GM11168 (cell line): ENCODE results near the gene F11R.
"Not testable (repeated sequence)": the region's sequence is repeated elsewhere in the genome, so short reads cannot be mapped to it uniquely, and the experiment has no call there.

ENCODE experiments used
- in situ Hi-C: fragments of 300-500 bp; cut with MboI; formaldehyde crosslinking; loops from one replicate; pipeline ENCODE4 v1.12.0; 2022; ENCODE audit warnings: low sequenced_read_pairs; ENCODE audit not compliant: unreplicated experiment

The F11R gene

DNA sequence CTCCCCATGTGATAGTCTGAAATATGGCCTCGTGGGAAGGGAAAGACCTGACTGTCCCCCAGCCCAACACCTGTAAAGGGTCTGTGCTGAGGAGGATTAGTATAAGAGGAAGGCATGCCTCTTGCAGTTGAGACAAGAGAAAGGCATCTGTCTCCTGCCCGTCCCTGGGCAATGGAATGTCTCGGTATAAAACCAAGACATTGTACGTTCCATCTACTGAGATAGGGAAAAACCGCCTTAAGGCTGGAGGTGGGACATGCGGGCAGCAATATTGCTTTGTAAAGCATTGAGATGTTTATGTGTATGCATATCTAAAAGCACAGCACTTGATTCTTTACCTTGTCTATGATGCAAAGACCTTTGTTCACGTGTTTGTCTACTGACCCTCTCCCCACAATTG, 3.8 kb downstream of the F11R start:
- in situ Hi-C loops, result not testable (repeated sequence)

DNA sequence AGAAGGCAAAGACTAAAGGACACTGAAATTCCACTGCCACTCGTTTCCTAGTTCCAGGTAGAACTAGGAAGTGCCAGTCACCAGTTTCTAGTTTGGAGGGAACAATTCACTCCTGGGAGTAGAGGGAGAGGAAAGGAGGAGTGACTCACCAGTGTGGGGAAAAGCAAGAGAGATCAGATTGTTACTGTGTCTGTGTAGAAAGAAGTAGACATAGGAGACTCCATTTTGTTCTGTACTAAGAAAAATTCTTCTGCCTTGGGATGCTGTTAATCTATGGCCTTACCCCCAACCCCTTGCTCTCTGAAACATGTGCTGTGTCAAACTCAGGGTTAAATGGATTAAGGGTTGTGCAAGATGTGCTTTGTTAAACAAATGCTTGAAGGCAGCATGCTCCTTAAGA, 4.3 kb downstream of the F11R start:
- in situ Hi-C loops, result not testable (repeated sequence)

DNA sequence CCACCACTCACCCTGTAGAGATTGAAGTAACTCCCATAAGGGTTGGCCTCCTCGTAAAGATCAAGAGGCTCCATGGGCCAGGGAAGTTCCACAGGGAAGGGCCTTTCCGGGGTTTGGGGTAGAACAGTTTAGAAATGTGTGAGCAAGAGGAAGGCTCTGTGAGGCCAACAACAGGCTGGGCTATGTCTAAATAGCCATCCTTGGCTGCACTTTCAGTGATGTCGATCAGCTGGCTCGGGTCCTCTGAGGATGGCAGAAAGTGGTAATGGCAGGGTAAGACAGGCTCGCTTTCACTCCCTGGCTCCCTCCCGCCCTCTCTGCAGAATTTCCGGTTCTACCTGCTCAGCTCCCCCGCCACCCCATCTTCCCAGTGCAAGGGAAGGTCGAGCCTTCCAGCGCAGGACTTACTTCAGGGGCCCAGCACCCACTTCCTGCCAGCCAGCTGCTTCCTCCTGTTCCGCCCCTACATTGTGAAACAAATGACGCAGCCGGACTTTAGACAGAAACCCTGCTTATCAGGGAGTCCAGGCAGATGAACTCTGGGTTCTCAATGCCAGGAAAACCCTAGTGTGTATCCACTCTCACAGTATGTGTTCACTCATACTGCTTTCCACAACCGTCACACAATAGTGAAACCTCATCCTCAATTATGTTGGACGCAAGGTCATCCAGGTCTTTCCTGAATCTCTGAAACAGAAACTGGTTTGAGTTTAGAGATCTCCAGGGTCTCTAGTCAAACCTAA, 7.3 kb downstream of the F11R start:
- in situ Hi-C loops, result no loop called here

DNA sequence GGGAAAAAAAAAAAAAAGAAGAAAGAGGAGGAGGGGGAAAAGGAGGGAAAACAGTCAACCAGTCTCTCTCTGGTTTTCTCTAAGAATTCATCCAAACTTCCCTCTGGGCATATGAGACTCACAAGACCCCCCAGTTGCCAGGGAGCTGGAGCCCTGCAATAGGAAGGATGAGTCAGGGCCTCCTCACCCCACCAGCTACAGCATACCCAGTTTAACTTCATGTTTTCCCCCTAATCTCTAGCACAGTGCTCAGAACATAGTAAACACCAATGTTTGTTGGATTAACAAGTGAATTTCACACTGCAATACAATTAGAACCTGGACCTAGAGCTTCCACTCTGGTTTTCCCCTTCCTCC, 7.8 kb downstream of the F11R start:
- in situ Hi-C loops, result no loop called here

DNA sequence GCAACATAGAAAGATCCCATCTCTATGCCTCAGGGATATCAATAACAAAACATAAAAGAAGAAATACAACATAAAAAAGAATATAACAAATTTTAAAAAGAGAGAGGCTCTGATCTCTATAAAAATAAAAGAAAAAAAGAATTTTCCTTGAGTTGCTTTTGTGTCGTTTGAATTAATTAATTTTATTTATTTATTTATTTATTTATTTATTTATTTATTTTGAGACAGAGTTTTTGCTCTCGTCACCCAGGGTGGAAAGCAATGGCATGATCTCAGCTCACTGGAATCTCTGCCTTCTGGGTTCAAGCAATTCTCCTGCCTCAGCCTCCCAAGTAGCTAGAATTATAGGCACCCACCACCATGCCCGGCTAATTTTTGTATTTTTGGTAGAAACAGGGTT, 8.5 kb downstream of the F11R start:
- in situ Hi-C loops, result no loop called here

DNA sequence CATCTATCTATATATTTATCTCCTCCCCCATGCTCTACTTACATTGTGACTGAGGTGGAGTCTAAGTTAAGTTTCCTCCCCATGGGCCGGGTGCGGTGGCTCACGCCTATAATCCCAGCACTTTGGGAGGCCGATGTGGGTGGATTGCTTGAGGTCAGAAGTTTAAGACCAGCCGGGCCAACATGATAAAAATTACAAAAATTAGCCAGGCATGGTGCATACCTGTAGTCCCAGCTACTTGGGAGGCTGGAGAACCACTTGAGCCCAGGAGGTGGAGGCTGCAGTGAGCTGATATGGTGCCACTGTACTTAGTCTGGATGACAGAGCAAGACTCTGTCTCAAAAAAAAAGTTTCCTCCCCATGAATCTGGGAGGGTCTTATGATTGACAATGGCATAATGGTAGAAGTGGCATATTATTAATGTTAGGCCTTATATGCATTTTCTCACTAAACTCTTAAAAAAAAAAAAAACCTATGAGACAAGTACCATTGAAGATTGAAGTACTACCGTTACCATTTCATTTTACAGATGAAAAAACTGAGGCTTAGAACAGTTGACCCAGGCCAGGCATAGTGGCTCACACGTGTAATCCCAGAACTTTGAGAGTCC, 11.2 kb downstream of the F11R start:
- in situ Hi-C loops, result no loop called here

DNA sequence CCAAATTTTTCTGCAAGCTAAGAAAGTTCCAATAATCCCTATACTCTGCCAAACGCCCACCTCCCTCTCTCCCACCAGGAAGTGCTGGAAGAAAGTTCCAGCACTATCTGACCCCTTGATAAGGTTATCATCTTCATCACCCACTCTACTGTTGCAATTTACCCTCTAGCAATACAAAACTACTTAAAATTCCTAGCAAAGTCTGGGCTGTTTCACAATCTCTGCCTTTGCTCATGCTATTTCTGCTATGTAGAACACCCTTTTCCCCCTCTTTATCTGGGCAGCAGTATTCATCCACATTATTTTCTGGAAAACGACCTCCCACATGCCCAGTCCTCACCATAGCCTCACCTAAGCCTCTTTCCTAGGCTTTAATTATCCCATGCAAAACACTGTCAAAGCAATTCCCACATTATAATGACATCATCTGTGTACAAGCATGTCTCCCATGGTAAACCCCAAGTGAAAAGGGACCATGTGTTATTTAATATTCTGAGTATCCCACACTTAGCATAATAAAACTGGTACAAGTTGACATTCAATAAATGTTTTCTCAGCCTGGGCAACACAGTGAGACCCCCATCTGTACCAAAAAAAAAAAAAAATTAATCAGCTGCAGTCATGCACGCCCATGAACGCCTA, 12.0 kb downstream of the F11R start:
- in situ Hi-C loops, result no loop called here

DNA sequence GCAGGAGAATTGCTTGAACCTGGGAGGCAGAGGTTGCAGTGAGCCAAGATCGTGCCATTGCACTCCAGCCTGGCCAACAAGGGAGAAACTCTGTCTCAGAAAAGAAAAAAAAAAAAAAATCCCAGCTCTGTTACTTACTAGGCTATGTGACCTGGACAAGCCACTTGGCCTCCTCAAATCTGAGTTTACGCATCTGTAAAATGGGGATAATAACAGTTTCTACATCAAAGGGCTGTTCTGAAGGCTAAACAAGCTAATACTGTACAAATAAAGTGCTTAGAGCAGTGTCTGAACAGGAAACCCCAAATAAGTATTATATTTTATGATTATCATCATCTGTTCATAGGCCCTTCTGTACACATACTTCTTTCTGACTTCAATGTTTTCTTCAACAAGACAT, 13.6 kb downstream of the F11R start:
- in situ Hi-C loops, result no loop called here

DNA sequence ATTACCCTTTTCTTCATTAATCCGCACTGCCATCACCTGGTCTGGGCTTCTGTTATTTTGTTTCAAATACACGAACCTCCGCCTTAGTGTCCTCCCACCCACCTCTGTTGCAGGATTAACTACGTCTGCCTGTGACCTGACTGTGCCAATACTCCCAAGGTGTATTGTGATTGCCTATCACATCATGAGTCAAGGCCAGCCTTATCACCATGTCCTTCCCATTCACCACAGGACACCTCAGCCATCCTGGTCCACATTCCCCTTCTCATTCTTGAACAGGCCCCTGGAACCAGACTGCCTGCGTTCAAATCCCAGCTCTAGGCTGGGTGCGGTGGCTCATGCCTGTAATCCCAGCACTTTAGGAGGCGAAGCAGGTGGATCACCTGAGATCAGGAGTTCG, 14.4 kb downstream of the F11R start:
- in situ Hi-C loops, result no loop called here

DNA sequence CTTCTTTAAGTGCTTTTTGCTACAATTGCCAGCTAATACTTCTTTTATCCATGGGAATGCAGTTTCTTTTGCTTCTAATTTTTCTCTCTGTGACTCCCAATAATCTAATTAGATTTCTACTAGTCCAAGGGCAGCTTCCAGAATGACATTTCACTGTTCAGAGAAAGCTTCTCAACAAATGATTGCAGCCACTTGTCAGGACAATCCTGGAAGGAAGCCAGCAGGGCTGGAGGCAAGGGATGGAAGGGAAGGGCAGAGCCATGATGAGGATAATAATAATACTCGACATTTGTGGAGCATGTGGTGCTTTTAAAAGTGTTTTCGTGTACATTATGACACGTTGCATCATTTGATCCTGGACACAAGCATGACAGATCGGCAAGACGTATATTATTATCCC, 19.4 kb downstream of the F11R start:
- in situ Hi-C loops, result no loop called here

DNA sequence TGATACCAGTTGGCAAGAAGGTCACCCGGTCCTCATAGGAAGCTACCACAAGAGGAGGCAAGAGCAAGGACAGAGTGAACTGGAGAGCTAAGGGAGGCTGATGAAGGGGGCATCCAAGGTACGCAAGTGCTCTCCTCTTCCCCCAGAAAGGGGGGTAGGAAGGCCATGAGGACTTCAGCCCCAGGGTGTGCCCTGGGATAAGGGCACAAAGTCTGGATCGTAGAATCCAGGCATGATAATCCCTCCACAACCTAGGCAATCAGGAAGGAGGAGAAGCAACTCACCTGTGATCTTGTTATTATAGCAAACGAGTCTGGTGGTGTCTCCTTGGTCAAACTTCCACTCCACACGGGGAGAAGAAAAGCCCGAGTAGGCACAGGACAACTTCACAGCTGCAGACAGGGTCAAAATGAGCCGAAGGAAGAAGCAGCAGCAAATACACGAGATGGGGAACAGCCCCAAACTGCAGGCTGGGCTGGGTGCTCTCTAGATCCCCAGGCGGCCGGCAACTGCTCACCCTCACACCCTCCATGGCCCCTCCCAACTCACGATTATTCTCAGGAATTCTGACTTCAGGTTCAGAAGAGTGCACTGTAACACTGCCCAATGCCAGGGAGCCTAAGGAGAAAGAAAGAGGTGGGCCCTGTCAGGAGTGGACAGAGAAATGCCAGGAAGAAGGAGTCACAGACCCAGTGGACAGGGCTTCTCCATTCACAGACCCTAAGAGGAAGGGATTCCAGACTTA, 20.0 kb downstream of the F11R start:
- in situ Hi-C loops, result no loop called here

DNA sequence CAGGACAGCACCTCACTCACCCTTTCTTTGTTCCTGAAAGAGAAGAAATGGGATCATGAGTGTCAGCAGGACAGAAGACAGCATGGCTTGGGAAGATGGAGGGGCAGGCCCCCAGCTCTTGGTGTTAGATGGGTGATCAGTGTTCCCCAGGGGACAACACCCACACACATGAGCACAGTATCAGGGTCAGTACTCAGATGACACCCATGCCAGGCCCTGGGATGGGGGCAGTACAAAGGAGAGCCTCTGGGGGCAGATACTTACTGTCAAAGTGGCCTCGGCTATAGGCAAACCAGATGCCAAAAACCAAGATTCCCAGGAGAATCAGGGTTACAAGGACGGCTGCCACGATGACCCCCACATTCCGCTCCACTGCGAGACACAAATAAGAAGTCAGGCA, 21.6 kb downstream of the F11R start:
- in situ Hi-C loops, result no loop called here

DNA sequence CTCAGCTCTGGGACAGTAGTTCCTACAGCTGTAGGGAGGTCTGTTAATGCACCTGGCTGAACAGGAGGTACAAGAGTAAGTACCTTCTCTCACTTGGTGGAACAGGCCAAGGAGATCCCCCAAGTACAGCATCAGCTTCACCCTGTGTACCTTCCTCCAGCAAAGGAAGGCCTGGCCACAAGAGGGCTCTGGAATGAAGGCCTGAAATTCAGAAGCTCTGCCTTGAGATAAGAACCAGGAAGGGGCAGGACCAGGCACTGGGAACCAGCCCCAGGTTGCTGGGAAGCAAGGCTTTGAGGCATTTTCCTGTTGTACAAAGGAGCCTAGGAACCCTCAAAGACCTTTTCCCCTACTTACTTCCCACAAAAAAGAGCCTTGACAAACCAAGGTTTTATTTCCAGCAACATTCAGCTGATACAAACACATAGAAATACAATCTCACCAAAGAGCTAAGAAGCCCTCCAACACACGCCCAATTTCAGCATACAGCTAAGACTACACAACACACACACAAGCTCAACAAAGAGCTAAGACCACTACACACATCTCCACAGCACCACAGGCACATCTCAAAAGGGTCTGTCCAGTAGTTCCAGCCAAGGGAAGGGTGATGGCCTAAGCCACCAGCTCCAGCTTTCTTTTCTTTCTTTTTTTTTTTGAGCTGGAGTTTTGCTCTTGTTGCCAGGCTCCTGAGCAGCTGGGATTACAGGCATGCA, 23.5 kb downstream of the F11R start:
- in situ Hi-C loops, result no loop called here

DNA sequence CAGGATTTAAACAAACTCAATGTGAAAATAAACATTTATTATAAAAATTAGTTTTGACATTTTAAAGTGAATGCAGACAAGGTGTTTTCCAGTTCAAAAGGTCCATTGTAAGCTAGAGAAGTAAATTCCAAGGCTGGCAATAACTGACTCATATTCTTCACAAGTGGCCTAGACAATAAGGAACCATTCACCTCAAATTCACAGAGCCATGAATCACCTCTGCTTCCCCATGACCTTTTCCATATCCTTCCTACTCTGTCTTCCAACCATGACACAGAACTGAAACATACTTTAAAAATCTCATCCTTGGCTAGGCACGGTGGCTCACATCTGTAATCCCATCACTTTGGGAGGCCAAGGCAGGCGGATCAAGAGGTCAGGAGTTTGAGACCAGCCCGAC, 24.8 kb downstream of the F11R start:
- in situ Hi-C loops, result no loop called here

DNA sequence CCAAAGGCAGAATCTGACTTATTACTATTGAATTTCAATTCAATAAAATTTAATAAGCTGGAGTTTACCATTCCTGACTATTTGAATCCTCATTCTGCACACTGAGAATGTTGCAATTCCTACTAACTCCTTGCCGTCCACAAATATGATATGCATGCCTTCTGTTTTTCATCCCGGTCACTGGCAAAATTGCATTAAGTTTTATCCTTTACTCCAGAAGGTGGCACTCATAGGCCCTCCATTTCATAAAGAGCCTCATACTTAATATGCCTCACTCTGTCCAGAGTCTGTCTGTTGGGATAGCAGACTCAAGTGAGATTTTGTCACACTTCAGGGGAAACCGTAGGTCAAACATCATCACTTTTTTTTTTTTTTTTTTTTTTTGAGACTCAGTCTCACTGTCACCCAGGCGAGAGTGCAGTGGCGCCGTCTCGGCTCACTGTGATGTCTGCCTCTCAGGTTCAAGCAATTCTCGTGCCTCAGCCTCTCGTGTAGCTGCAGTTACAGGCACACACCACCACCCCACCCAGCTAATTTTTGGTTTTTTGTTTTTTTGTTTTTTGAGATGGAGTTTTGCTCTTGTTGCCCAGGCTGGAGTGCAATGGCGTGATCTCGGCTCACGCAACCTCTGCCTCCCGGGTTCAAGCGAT, 27.3 kb downstream of the F11R start:
- in situ Hi-C loops, result no loop called here

DNA sequence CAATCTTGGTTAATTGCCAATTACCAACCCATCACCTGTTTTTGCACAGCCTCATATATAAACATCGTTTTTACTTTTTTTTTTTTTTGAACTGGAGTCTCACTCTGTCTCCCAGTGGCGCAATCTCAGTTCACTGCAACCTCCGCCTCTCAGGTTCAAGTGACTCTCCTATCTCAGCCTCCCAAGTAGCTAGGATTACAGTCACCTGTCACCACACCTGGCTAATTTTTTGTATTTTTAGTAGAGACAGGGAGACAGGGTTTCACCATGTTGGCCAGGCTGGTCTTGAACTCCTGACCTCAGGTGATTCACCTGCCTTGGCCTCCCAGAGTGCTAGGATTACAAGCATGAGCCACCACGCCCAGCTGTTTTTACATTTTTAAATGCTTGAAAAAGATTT, 28.9 kb downstream of the F11R start:
- in situ Hi-C loops, result not testable (repeated sequence)

DNA sequence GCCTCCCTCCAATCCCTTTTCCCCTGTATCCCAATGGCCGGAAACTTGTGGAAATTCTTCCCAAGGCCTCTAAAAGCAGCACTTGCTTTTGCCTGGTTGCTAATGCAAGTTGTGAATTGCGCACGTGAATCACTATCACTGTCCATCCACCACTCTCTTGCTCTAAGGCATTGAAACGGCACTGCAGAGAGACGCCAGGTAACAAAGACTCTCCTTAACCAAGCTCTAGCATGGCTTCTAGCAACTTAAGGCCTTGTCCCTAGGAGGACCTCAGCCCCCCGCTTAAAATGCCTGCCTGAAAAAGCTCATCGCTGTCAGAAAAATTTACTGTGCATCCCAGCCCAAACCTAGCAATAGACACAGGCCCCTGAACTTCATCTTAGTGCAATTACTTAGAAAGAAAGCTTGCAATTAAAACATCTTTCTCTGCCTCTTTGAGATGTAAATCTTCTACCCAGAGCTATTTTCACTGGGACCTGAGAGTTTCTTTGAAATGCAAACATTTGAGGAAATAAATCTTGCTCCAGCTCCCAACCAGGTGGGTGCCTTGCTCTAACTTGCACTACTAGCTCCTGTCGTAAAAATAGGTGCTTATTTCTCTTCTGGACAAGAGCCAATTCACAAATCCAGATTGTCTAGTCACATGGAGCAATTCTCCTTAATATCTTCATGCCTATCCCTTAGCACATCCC, 33.4 kb downstream of the F11R start:
- in situ Hi-C loops, result no loop called here

DNA sequence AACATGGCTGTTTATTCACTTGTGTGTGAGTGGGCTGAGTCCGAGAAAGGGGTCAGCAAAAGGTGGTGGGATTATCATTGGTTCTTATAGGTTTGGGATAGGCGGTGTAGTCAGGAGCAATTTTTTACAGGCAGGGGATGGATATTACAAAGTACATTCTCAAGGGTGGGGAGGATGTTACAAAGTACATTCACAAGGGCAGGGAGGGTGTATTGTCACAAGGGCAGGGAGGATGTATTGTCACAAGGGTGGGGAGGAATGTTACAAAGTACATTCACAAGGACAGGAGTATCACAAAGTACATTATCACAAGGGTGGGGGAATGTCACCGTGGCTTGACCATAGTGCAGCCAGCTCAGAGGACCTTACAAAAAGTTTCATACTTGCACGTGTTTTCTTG, 35.2 kb downstream of the F11R start:
- in situ Hi-C loops, result no loop called here

DNA sequence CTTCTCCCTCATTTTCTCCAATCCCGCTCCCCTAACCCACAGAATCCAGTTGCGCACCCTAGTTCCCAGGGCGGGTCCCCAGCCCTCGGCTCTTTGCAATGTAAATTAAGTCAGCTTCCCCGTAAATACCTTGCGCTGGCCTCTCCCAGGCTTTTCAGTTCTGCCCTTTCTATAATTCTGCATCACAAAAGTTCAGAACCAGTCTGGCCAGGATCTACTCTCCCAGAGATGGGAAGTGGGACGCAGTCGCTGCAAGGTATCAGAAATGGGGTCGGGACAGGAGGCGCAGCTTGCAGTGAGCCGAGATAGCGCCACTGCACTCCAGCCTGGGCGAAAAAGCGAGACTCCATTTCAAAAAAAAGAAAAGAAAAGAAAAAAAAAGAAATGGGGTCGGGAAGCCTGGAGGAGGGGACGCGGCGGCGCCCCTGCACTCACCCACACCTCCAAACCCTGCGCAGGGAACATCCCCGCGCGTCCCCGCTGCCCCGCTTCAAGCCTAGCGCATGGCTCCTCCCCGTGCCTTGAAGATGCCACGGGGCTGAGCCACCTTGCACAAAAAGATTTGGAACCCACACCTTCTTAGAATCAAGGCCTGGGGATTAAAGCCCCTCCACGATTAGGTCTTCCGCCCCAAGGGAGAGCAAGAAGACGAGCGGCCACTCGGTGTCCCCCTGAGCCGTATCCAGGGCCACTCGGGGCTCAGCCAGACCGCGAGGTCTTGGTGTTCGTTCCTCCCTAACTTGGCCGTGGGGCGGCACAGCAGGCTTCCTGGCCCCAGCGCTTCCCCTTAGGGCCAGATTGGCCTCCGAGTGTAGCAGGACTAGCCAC, 39.2 kb downstream of the F11R start:
- in situ Hi-C loops, result no loop called here
